ENCODE data around the gene ERAP2. TPM values are rescaled to one million over a fixed set of nuclear protein-coding genes. Genes with fewer than 3 reads are reported as not detected.
"Not testable (repeated sequence)": the region's sequence is repeated elsewhere in the genome, so short reads cannot be mapped to it uniquely, and the experiment has no call there.

The ERAP2 gene
- polyA plus RNA-seq, 3 donors: 3.0 to 20.4 (median 3.4) TPM

GRCh38 chr5:96874631-96875030, 1.7 kb upstream of the ERAP2 start:
- peaks cover 12 to 22% of the 10 kb centered on the region in 2 donors for H3K4me1 ChIP-seq (ENCODE audit: control insufficient read depth in 1 of 2, insufficient read depth in 2 of 2, low read length in 2 of 2)
- no peak for DNase-seq
- H3K36me3 ChIP-seq (replicated peaks in 1 of 2; ENCODE audit: control insufficient read depth in 1 of 2, insufficient read depth in 2 of 2, low read length in 2 of 2): no peaks in the 10 kb centered on the region
- no peak overlapping the region for H3K27ac Mint-ChIP-seq
- no peak overlapping the region for H3K27ac ChIP-seq (ENCODE audit: low read depth in 1 of 2, low read length in 2 of 2)
- no peaks in the 10 kb centered on the region for H3K27me3 ChIP-seq (ENCODE audit: control insufficient read depth in 2 of 2, insufficient read depth in 2 of 2, low read length in 2 of 2)
- no peaks in the 10 kb centered on the region for H3K9me3 Mint-ChIP-seq
- TF ChIP-seq CTCF (IDR thresholded peaks at IDR 0.05): no peak
- intact Hi-C loops (cut with micrococcal nuclease): loop anchor here (5.0 to 10.0 kb wide), 2 partner anchors 67 to 290 kb away; partner anchors contain the start of gene ERAP1 (in 1 of the 2)
- no peak overlapping the region for H2AFZ ChIP-seq (ENCODE audit: insufficient read depth, low read depth, low read length, poor library complexity, severe bottlenecking)
- no CpG with 5 or more reads among the region's 2 CpGs for WGBS (ENCODE audit: insufficient coverage)
- peaks cover 0 to 7% (median 0%) of the 10 kb centered on the region in 3 donors for H3K27me3 Mint-ChIP-seq (ENCODE audit: low read depth in 3 of 3)
- peaks cover 17% of the 10 kb centered on the region for H3K4me1 Mint-ChIP-seq
- no peak overlapping the region for H3K4me3 ChIP-seq (replicated peaks in 1 of 3; ENCODE audit: low read depth in 2 of 3, low read length in 3 of 3)
- H4K20me1 ChIP-seq (ENCODE audit: insufficient read depth, low read length): no peaks in the 10 kb centered on the region
- H3K9me3 ChIP-seq (replicated peaks in 1 of 2; ENCODE audit: control insufficient read depth in 1 of 2, insufficient read depth in 1 of 2, low read length in 2 of 2): no peaks in the 10 kb centered on the region
- H3K4me3 Mint-ChIP-seq: no peak overlapping the region
- peaks cover 22% of the 10 kb centered on the region for H3K79me2 ChIP-seq (ENCODE audit: insufficient read depth, low read length)
- no peak overlapping the region for H3K4me2 ChIP-seq (replicated peaks; ENCODE audit: extremely low read depth, low read length, poor library complexity, severe bottlenecking)
- no peak overlapping the region for H3K9ac ChIP-seq (ENCODE audit: insufficient read depth, low read length, poor library complexity, severe bottlenecking)
- no peaks in the 10 kb centered on the region for H3K36me3 Mint-ChIP-seq

- H3K27ac ChIP-seq (ENCODE audit: low read depth in 1 of 2, low read length in 2 of 2): peak overlapping the region in 1 of 2 donors; percentile 84
- Mint-ChIP-seq H3K36me3 (no peaks in the 10 kb centered on the region), H3K27me3 (ENCODE audit: low read depth in 3 of 3) (peaks cover 0 to 4% (median 0%) of the 10 kb centered on the region in 3 donors), H3K9me3 (no peaks in the 10 kb centered on the region), H3K27ac (peak overlapping the region; percentile 88 to 96 (median 91)), H3K4me1 (peaks cover 29% of the 10 kb centered on the region), H3K4me3 (peak overlapping the region; percentile 88 to 97)
- peak overlapping the region; percentile 66 for H3K9ac ChIP-seq (ENCODE audit: insufficient read depth, low read length, poor library complexity, severe bottlenecking)
- peaks cover 22% of the 10 kb centered on the region for H3K79me2 ChIP-seq (ENCODE audit: insufficient read depth, low read length)
- peak overlapping the region; percentile 82 for H3K4me2 ChIP-seq (replicated peaks; ENCODE audit: extremely low read depth, low read length, poor library complexity, severe bottlenecking)
- no peaks in the 10 kb centered on the region for H3K9me3 ChIP-seq (replicated peaks in 1 of 2; ENCODE audit: control insufficient read depth in 1 of 2, insufficient read depth in 1 of 2, low read length in 2 of 2)
- H3K4me1 ChIP-seq (ENCODE audit: control insufficient read depth in 1 of 2, insufficient read depth in 2 of 2, low read length in 2 of 2): peaks cover 24 to 34% of the 10 kb centered on the region in 2 donors
- no peak for TF ChIP-seq CTCF (IDR thresholded peaks at IDR 0.05)
- H4K20me1 ChIP-seq (ENCODE audit: insufficient read depth, low read length): no peaks in the 10 kb centered on the region
- no peak for DNase-seq
- H3K27me3 ChIP-seq (ENCODE audit: control insufficient read depth in 2 of 2, insufficient read depth in 2 of 2, low read length in 2 of 2): no peaks in the 10 kb centered on the region
- intact Hi-C loops (cut with micrococcal nuclease): loop anchor here (5.0 to 10.0 kb wide), 2 partner anchors 69 to 289 kb away; partner anchors contain the start of gene ERAP1 (in 1 of the 2)
- H3K36me3 ChIP-seq (replicated peaks in 1 of 2; ENCODE audit: control insufficient read depth in 1 of 2, insufficient read depth in 2 of 2, low read length in 2 of 2): no peaks in the 10 kb centered on the region
- 0% methylated on average over 2 of the region's 4 CpGs for WGBS (ENCODE audit: insufficient coverage)
- peak overlapping the region; percentile 86 to 100 (median 93) for H3K4me3 ChIP-seq (replicated peaks in 1 of 3; ENCODE audit: low read depth in 2 of 3, low read length in 3 of 3)
- peak overlapping the region; percentile 92 for H2AFZ ChIP-seq (ENCODE audit: insufficient read depth, low read depth, low read length, poor library complexity, severe bottlenecking)
Observed at GRCh38 chr5:96875791-96876291, 459 bp upstream of the ERAP2 start.

GRCh38 chr5:96876977-96877469, 723 bp downstream of the ERAP2 start:
- H3K27me3 Mint-ChIP-seq (ENCODE audit: low read depth in 3 of 3); H3K9me3 Mint-ChIP-seq; H3K36me3 Mint-ChIP-seq; H3K27me3 ChIP-seq (ENCODE audit: control insufficient read depth in 2 of 2, insufficient read depth in 2 of 2, low read length in 2 of 2); H3K9me3 ChIP-seq (replicated peaks in 1 of 2; ENCODE audit: control insufficient read depth in 1 of 2, insufficient read depth in 1 of 2, low read length in 2 of 2); H4K20me1 ChIP-seq (ENCODE audit: insufficient read depth, low read length); DNase-seq; H3K36me3 ChIP-seq (replicated peaks in 1 of 2; ENCODE audit: control insufficient read depth in 1 of 2, insufficient read depth in 2 of 2, low read length in 2 of 2): not testable (repeated sequence)
- H2AFZ ChIP-seq (ENCODE audit: insufficient read depth, low read depth, low read length, poor library complexity, severe bottlenecking): peak overlapping the region; percentile 92
- H3K27ac ChIP-seq (ENCODE audit: low read depth in 1 of 2, low read length in 2 of 2): peak overlapping the region; percentile 19 to 84
- WGBS (ENCODE audit: insufficient coverage): 1% methylated on average over 9 of the region's 12 CpGs
- peak overlapping the region; percentile 88 to 97 for H3K4me3 Mint-ChIP-seq
- H3K4me1 ChIP-seq (ENCODE audit: control insufficient read depth in 1 of 2, insufficient read depth in 2 of 2, low read length in 2 of 2): peaks cover 36 to 46% of the 10 kb centered on the region in 2 donors
- H3K4me2 ChIP-seq (replicated peaks; ENCODE audit: extremely low read depth, low read length, poor library complexity, severe bottlenecking): peak overlapping the region; percentile 82
- intact Hi-C loops (cut with micrococcal nuclease): loop anchor here (5.0 to 10.0 kb wide), 2 partner anchors 70 to 288 kb away; partner anchors contain the start of gene ERAP1 (in 1 of the 2)
- H3K9ac ChIP-seq (ENCODE audit: insufficient read depth, low read length, poor library complexity, severe bottlenecking): peak overlapping the region; percentile 66
- peak overlapping the region; percentile 86 to 100 (median 93) for H3K4me3 ChIP-seq (replicated peaks in 1 of 3; ENCODE audit: low read depth in 2 of 3, low read length in 3 of 3)
- H3K79me2 ChIP-seq (ENCODE audit: insufficient read depth, low read length): peaks cover 28% of the 10 kb centered on the region
- H3K27ac Mint-ChIP-seq: peak overlapping the region in 6 of 7 donors; percentile 67 to 90 (median 86)
- H3K4me1 Mint-ChIP-seq: peaks cover 41% of the 10 kb centered on the region
